OCI-LY7 (cell line): ENCODE measurements around the gene CEP104.

Source experiments
- CTCF ChIP-seq: fragments of 200-600 bp; sonication (generic); conservative IDR thresholded peaks from 2 replicates; pipeline ENCODE4 v1.5.1; 2014; ENCODE audit warnings: mild to moderate bottlenecking, antibody characterized with exemption, low read length, moderate library complexity, mixed read lengths
- EZH2phosphoT487 ChIP-seq: fragments of 200-600 bp; sonication (generic); IDR thresholded peaks from 2 replicates; pipeline ENCODE4 v1.6.1; 2018; ENCODE audit warnings: low read depth, borderline replicate concordance, mild to moderate bottlenecking, mixed run types, antibody characterized with exemption, low read length, moderate library complexity, mixed read lengths

- no peak for TF ChIP-seq CTCF
- no peak for TF ChIP-seq EZH2phosphoT487
These were observed 84.1 kb downstream of the CEP104 start, which contains the start of gene SMIM1 for GRCh38 chr1:3772715-3773571.
